ENCODE data around the gene CLRN3.

CLRN3 gene

GRCh38 chr10:127872871-127873600 lies 19.7 kb downstream of the CLRN3 start:
- DNase-seq, result no peak

- DNase-seq, result no peak
Measured at GRCh38 chr10:127872011-127872761, 20.6 kb downstream of the CLRN3 start.

- no peak for DNase-seq
Measured at GRCh38 chr10:127871631-127872010, 21.1 kb downstream of the CLRN3 start.

- no peak for DNase-seq
Measured at GRCh38 chr10:127869329-127869728, 23.4 kb downstream of the CLRN3 start.

- no peak for DNase-seq
Measured at GRCh38 chr10:127867805-127868204, 24.9 kb downstream of the CLRN3 start.

GRCh38 chr10:127866276-127867013 lies 26.3 kb downstream of the CLRN3 start:
- DNase-seq, result no peak

- no peak for DNase-seq
Measured at GRCh38 chr10:127863231-127863825, 29.4 kb downstream of the CLRN3 start.

- DNase-seq, result no peak
Measured at GRCh38 chr10:127860592-127860991, 32.1 kb downstream of the CLRN3 start.

- DNase-seq, result no peak
Measured at GRCh38 chr10:127855976-127856375, 36.8 kb downstream of the CLRN3 start.

- no peak for DNase-seq
Measured at GRCh38 chr10:127855591-127855881, 37.2 kb downstream of the CLRN3 start.

- DNase-seq, result no peak
Measured at GRCh38 chr10:127854769-127855590, 37.8 kb downstream of the CLRN3 start.

GRCh38 chr10:127853868-127854768 lies 38.6 kb downstream of the CLRN3 start:
- peak; percentile 1 to 42 (median 3) for DNase-seq

GRCh38 chr10:127852456-127852855 lies 40.3 kb downstream of the CLRN3 start:
- DNase-seq, result no peak

- DNase-seq, result no peak
Measured at GRCh38 chr10:127851661-127852194, 41.0 kb downstream of the CLRN3 start.

- DNase-seq, result no peak
Measured at GRCh38 chr10:127850944-127851343, 41.8 kb downstream of the CLRN3 start.

- DNase-seq, result no peak
Measured at GRCh38 chr10:127849921-127850320, 42.8 kb downstream of the CLRN3 start.

- DNase-seq, result no peak
Measured at GRCh38 chr10:127849224-127849623, 43.5 kb downstream of the CLRN3 start.

GRCh38 chr10:127848226-127848625 lies 44.5 kb downstream of the CLRN3 start:
- no peak for DNase-seq

- no peak for DNase-seq
Measured at GRCh38 chr10:127845756-127846155, 47.0 kb downstream of the CLRN3 start.

GRCh38 chr10:127840884-127841283 lies 51.9 kb downstream of the CLRN3 start:
- DNase-seq, result no peak

GRCh38 chr10:127836966-127837365 lies 55.8 kb downstream of the CLRN3 start:
- DNase-seq, result no peak

Data from NCI-H1417 (cell line).